Spleen (tissue), 13 donors: ENCODE data around the gene CIAO3. TPM values are rescaled to one million over a fixed set of nuclear protein-coding genes. Genes with fewer than 3 reads are reported as not detected.
A peak's percentile ranks its signal among the peaks of the same experiment; 100 is the strongest.

ENCODE experiments used
- DNase-seq: peaks from one replicate; pipeline ENCODE4 v3.0.0-alpha.2; 2020
- H3K27ac ChIP-seq, 8 donors: fragments of 200-600 bp; sonication (generic) in 7 of 8; 1 replicate in 4 of 8; 2 replicates in 4 of 8; pipeline versions ENCODE4 v1.5.0 to v1.8.0; 2016 to 2021; ENCODE audit warnings: inconsistent platforms in 4 of 8, mild to moderate bottlenecking in 4 of 8, moderate library complexity in 1 of 8
- H3K27me3 ChIP-seq, 7 donors: fragments of 200-600 bp; sonication (generic) in 6 of 7; replicated peaks in 1 of 7; 1 replicate in 4 of 7; 2 replicates in 3 of 7; pipeline versions ENCODE4 v1.5.0 to v1.8.0; 2016 to 2021; ENCODE audit warnings: inconsistent platforms in 3 of 7, mild to moderate bottlenecking in 1 of 7
- H3K36me3 ChIP-seq, 6 donors: fragments of 200-600 bp; sonication (generic) in 5 of 6; 1 replicate in 4 of 6; 2 replicates in 2 of 6; pipeline versions ENCODE4 v1.5.0 to v1.8.0; 2016 to 2021; ENCODE audit warnings: inconsistent platforms in 2 of 6
- H3K4me1 ChIP-seq, 6 donors: fragments of 200-600 bp; sonication (generic) in 5 of 6; 1 replicate in 3 of 6; 2 replicates in 3 of 6; pipeline versions ENCODE4 v1.5.0 to v1.8.0; 2016 to 2021; ENCODE audit warnings: inconsistent platforms in 3 of 6
- H3K4me3 ChIP-seq, 8 donors: fragments of 200-600 bp; sonication (generic) in 7 of 8; 1 replicate in 4 of 8; 2 replicates in 4 of 8; pipeline versions ENCODE4 v1.5.0 to v1.8.0; 2016 to 2021; ENCODE audit warnings: inconsistent platforms in 4 of 8, mild to moderate bottlenecking in 4 of 8, moderate library complexity in 2 of 8
- H3K9me3 ChIP-seq, 8 donors: fragments of 200-600 bp; sonication (generic) in 7 of 8; 1 replicate in 4 of 8; 2 replicates in 4 of 8; pipeline versions ENCODE4 v1.5.0 to v1.8.0; 2016 to 2021; ENCODE audit warnings: inconsistent platforms in 4 of 8
- CTCF ChIP-seq, 11 experiments: fragments of 200-600 bp in 7 of 11; fragments of 450-650 bp in 4 of 11; sonication (generic) in 4 of 11; IDR thresholded peaks in 8 of 11; conservative IDR thresholded peaks in 3 of 11; 1 replicate in 7 of 11; 2 replicates in 4 of 11; pipeline versions ENCODE4 v1.4.0 to v1.8.0; 2016 to 2021; ENCODE audit warnings: antibody characterized with exemption in 11 of 11, inconsistent platforms in 4 of 11, mild to moderate bottlenecking in 1 of 11
- POLR2A ChIP-seq, 3 donors: fragments of 450-650 bp; IDR thresholded peaks; one replicate each; pipeline ENCODE4 v1.5.1; 2017; ENCODE audit warnings: antibody characterized with exemption in 3 of 3, mild to moderate bottlenecking in 1 of 3
- POLR2AphosphoS5 ChIP-seq, 3 donors: sonication (generic); formaldehyde crosslinking; IDR thresholded peaks; one replicate each; pipeline ENCODE4 v1.5.1; 2017; ENCODE audit warnings: antibody characterized with exemption in 3 of 3
- WGBS, 5 donors: extraction: QIAGEN DNeasy Blood & Tissue Kit in 3 of 5; methylation state at CpG; one replicate each; pipeline versions ENCODE4 v1.1.5 to v1.1.7; 2013 to 2018; 5-methylcytosine and 5-hydroxymethylcytosine counted together
- intact Hi-C: fragments of 100-400 bp; cut with DNase I; formaldehyde crosslinking; loops from one replicate; pipeline ENCODE4 v1.15.0; 2023; ENCODE audit warnings: low total_unique reads
- long read RNA-seq, 2 donors: transcript quantifications; one replicate each; lab custom pipeline, GENCODE V29; 2026
- polyA plus RNA-seq, 3 donors: library from polyadenylated mRNA; stranded (reverse); fragments of 200-250 nt; gene quantifications; one replicate each; pipeline ENCODE4 v1.2.1, GENCODE V29; 2013
- total RNA-seq, 7 donors: library from RNA; depleted of rRNA in 3 of 7; stranded (reverse); fragments of >200 nt in 3 of 7; fragmentation: NEBNext Ultra II Directional in 4 of 7; extraction: Animal tissue kit (Norgen Biotek cat#: 25700) in 4 of 7; gene quantifications; one replicate each; pipeline versions ENCODE4 v1.1.0 to v1.2.1, GENCODE V29; 2016 to 2021
- donor health status: healthy with polysubstance abuse.
- donor health status: DM: no; HTN: no; CAD: no; lungs with moderate emphysema.
- donor health status: DM: no; HTN: no; CAD: no.
- donor health status: Bipolar disorder and iron deficiency.
- donor health status: healthy.
- donor health status: DM: no; HTN: no; CAD: no.
- donor health status: DM: yes; HTN: yes; CAD: no.

The CIAO3 gene
- total RNA-seq, result 10 to 100 TPM; 24.9 to 60.2 (median 39.5) TPM
- polyA plus RNA-seq, result 10 to 100 TPM; 34.1 to 80.4 (median 37.7) TPM
- long read RNA-seq, donor 1, partial matches to known transcripts, result 6 of 11 reads
- long read RNA-seq, donor 1, other reads (novel, unspliced or antisense), result 0 of 11 reads
- long read RNA-seq, donor 2, partial matches to known transcripts, result 0 of 4 reads
- long read RNA-seq, donor 2, other reads (novel, unspliced or antisense), result 0 of 4 reads

- Histone ChIP-seq H3K4me3 (peak within 1 kb of the TSS; percentile 81 to 97 (median 91)), H3K9me3 (no peaks in the 10 kb centered on the region), H3K27me3 (peaks cover 0 to 24% (median 0%) of the 10 kb centered on the region in 7 donors), H3K4me1 (peaks cover 14 to 50% (median 24%) of the 10 kb centered on the region in 6 donors), H3K36me3 (peaks cover 0 to 37% (median 22%) of the 10 kb centered on the region in 6 donors), H3K27ac (peak within 1 kb of the TSS in 7 of 8 donors; percentile 67 to 89 (median 78))
- intact Hi-C loops, result no loop called here
- TF ChIP-seq POLR2A (IDR thresholded peaks at IDR 0.05), result peak in 1 of 3 donors; percentile 60
- peak; percentile 99 to 100 (median 100) for TF ChIP-seq POLR2AphosphoS5 (IDR thresholded peaks at IDR 0.05)
- TF ChIP-seq CTCF (IDR thresholded peaks at IDR 0.05 in 8 of 11, conservative IDR thresholded peaks at IDR 0.05 in 3 of 11), result peak; percentile 92 to 99 (median 98)
- 0 to 1% (median 1%) methylated on average over 8 to 79 of the region's 79 CpGs for whole genome bisulfite sequencing, 5 donors
- peak; percentile 97 for DNase-seq
Observed at GRCh38 chr16:740764-741505, at the start of gene CIAO3. Gene CIAO3 (minus strand): TSS chr16:740997. CDS start chr16:740985, 12 bp downstream.

DNA sequence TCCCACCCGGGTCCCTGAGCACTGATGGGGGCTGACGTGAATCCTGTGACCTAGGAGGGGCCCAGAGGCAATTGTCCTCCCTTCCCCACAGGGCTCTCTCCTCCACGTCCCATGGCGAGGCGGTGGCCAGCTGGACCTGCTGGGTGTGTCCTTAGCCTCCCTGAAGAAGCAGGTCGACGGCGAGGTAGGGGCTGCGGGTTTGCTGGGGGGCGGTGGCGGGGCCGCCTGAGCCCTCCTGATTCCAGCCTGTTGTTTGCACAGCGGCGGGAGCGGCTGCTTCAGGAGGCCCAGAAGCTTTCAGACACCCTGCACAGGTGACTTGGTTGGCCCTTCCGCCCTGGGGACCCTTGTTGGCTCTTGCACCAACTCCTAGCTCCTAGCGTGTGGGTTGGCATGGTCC lies 49.3 kb upstream of the CIAO3 start:
- H3K9me3 ChIP-seq, result no peaks in the 10 kb centered on the region
- H3K27ac ChIP-seq, result no peak overlapping the region
- peaks cover 17 to 44% (median 33%) of the 10 kb centered on the region in 6 donors for H3K4me1 ChIP-seq
- TF ChIP-seq CTCF (IDR thresholded peaks at IDR 0.05 in 8 of 11, conservative IDR thresholded peaks at IDR 0.05 in 3 of 11), result no peak
- no peak for TF ChIP-seq POLR2A (IDR thresholded peaks at IDR 0.05)
- no peak for TF ChIP-seq POLR2AphosphoS5 (IDR thresholded peaks at IDR 0.05)
- WGBS, 5 donors, result 90 to 96% (median 95%) methylated on average over 8 to 17 of the region's 17 CpGs
- H3K36me3 ChIP-seq, result peaks cover 0 to 73% (median 19%) of the 10 kb centered on the region in 6 donors
- DNase-seq, result no peak
- intact Hi-C loops, result no loop called here
- H3K27me3 ChIP-seq, result no peaks in the 10 kb centered on the region
- H3K4me3 ChIP-seq, result no peak overlapping the region

DNA sequence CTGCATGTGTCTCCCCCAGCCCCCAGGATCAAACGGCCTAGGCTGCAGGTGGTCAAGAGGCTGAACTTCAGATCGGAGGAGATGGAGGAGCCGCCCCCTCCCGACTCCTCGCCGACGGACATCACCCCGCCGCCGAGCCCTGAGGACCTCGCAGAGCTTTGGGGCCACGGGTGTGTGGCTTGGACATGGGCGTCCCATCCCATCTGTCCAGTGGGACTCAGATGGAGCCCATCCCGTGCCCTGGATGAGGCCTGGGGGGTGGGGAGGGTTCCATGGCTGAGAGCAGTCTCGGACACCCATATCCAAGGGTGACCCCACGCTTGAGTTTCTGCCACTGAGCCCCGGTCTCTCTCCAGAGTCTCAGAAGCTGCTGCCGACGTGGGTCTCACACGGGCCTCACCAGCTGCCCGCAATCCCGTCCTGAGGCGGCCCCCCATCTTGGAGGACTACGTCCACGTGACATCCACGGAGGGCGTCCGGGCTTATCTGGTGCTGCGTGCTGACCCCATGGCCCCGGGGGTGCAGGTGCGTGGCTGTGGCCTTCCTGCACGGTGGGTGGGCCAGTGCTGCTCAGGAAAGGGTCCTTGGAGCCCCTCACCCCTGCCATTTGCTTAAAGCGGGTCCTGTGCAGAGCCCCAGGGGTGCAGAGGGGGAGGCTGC lies 48.5 kb upstream of the CIAO3 start:
- Histone ChIP-seq H3K27ac (peak overlapping the region in 2 of 8 donors; percentile 77 to 90), H3K27me3 (no peaks in the 10 kb centered on the region), H3K4me1 (peaks cover 17 to 45% (median 33%) of the 10 kb centered on the region in 6 donors), H3K9me3 (no peaks in the 10 kb centered on the region), H3K36me3 (peaks cover 0 to 70% (median 19%) of the 10 kb centered on the region in 6 donors), H3K4me3 (peak overlapping the region; percentile 79 to 99 (median 94))
- intact Hi-C loops, result loop anchor here (5.0 kb wide), 1 partner anchor 77 kb away; no protein-coding TSS in a partner anchor
- TF ChIP-seq POLR2AphosphoS5 (IDR thresholded peaks at IDR 0.05), result no peak
- TF ChIP-seq CTCF (IDR thresholded peaks at IDR 0.05 in 8 of 11, conservative IDR thresholded peaks at IDR 0.05 in 3 of 11), result no peak
- no peak for TF ChIP-seq POLR2A (IDR thresholded peaks at IDR 0.05)
- DNase-seq, result peak; percentile 83
- WGBS, 5 donors, result 75 to 90% (median 77%) methylated on average over 5 to 33 of the region's 33 CpGs
